HCT116 (cell line): ENCODE results near the gene COBL. TPM values are rescaled to one million over a fixed set of nuclear protein-coding genes. Genes with fewer than 3 reads are reported as not detected.

Experiments
- ATAC-seq: fragments of 200-7000 bp; cut with Tn5 transposase; 2 replicates; pipeline ENCODE4 v1.9.1; 2020; ENCODE audit warnings: mild to moderate bottlenecking, moderate library complexity
- BruUV-seq: library from RNA; stranded (reverse); fragments of 400-500 nt; replicated peaks from 2 replicates; lab custom pipeline; 2021; lab: Mats Ljungman, UMichigan
- CTCF ChIA-PET: fragments of 300-600 bp; sonication (Branson Sonifier 250); formaldehyde crosslinking; loops from one replicate; lab custom pipeline; 2021; ENCODE audit warnings: antibody characterized with exemption; lab: Charles Lee
- POLR2A ChIA-PET: fragments of 300-600, 350-600 bp; sonication (Branson Sonifier 250); formaldehyde crosslinking; loops from one replicate; lab custom pipeline; 2021; ENCODE audit warnings: antibody characterized with exemption; lab: Charles Lee
- RAD21 ChIA-PET, 2 experiments: fragments of 300-600 bp; sonication (Branson Sonifier 250); formaldehyde crosslinking; loops; one replicate each; lab custom pipeline; 2023; ENCODE audit warnings: low total read pairs in 2 of 2; ENCODE audit not compliant: uncharacterized antibody in 2 of 2, unreplicated experiment in 2 of 2, low non-redundant PET in 1 of 2; lab: Charles Lee
- DNase-seq: peaks from one replicate; pipeline ENCODE4 v3.0.0-alpha.2; 2010; ENCODE audit warnings: low read depth, low spot score
- H2AFZ ChIP-seq: fragments of 200-600 bp; shearing (Covaris generic), sonication (generic); 2 replicates; pipeline ENCODE4 v1.6.1; 2017; ENCODE audit warnings: low read depth, mixed run types, mixed read lengths, antibody characterized with exemption, low read length; ENCODE audit not compliant: poor library complexity, severe bottlenecking
- H3K27ac ChIP-seq: 2 replicates; pipeline ENCODE4 v1.5.1; 2012; ENCODE audit warnings: low read depth, low read length
- H3K27me3 ChIP-seq: fragments of 200-600 bp; sonication (generic); 2 replicates; pipeline ENCODE4 v1.6.1; 2016; ENCODE audit warnings: mixed run types, low read length, mixed read lengths; ENCODE audit not compliant: insufficient read depth
- H3K36me3 ChIP-seq, 2 experiments: fragments of 200-500 bp in 1 of 2; fragments of 200-600 bp in 1 of 2; sonication (Bioruptor generic) in 1 of 2; sonication (generic) in 1 of 2; 2 replicates each; pipeline versions ENCODE4 v1.5.1 to v1.6.1; 2014 to 2016; ENCODE audit warnings: low read length in 2 of 2, inconsistent platforms in 1 of 2, mixed read lengths in 1 of 2, mixed run types in 1 of 2; ENCODE audit not compliant: insufficient read depth in 2 of 2, control insufficient read depth in 1 of 2
- H3K4me1 ChIP-seq, 2 experiments: fragments of 200-600 bp in 1 of 2; sonication (generic) in 1 of 2; 2 replicates each; pipeline versions ENCODE4 v1.5.1 to v1.6.1; 2012 to 2017; ENCODE audit warnings: low read length in 2 of 2, inconsistent platforms in 1 of 2, mild to moderate bottlenecking in 1 of 2, mixed read lengths in 1 of 2, mixed run types in 1 of 2, moderate library complexity in 1 of 2; ENCODE audit not compliant: insufficient read depth in 2 of 2, control insufficient read depth in 1 of 2
- H3K4me2 ChIP-seq: fragments of 200-600 bp; sonication (generic); 2 replicates; pipeline ENCODE4 v1.6.1; 2017; ENCODE audit warnings: mixed run types, low read length, mixed read lengths
- H3K4me3 ChIP-seq, 2 experiments: fragments of 200-600 bp in 1 of 2; sonication (generic) in 1 of 2; replicated peaks in 1 of 2; 2 replicates each; pipeline ENCODE4 v1.5.1; 2011 to 2016; ENCODE audit warnings: low read length in 2 of 2, control low read depth in 1 of 2, low read depth in 1 of 2, mild to moderate bottlenecking in 1 of 2, mixed read lengths in 1 of 2, mixed run types in 1 of 2
- H3K79me2 ChIP-seq: fragments of 200-600 bp; sonication (generic); 2 replicates; pipeline ENCODE4 v1.6.1; 2017; ENCODE audit warnings: mild to moderate bottlenecking, mixed run types, low read length, moderate library complexity, mixed read lengths; ENCODE audit not compliant: insufficient read depth
- H3K9ac ChIP-seq: fragments of 200-600 bp; sonication (generic); 2 replicates; pipeline ENCODE4 v1.6.1; 2016; ENCODE audit warnings: low read length, mixed read lengths
- H3K9me2 ChIP-seq: fragments of 200-600 bp; sonication (generic), shearing (Covaris generic); 2 replicates; pipeline ENCODE4 v1.6.1; 2017; ENCODE audit warnings: mixed run types, mild to moderate bottlenecking, moderate library complexity; ENCODE audit not compliant: insufficient read depth
- H3K9me3 ChIP-seq, 2 experiments: fragments of 200-500 bp in 1 of 2; fragments of 200-600 bp in 1 of 2; sonication (Bioruptor generic) in 1 of 2; sonication (generic) in 1 of 2; 2 replicates each; pipeline ENCODE4 v1.6.1; 2014 to 2017; ENCODE audit warnings: low read length in 2 of 2, mixed read lengths in 2 of 2, inconsistent platforms in 1 of 2, low read depth in 1 of 2, mild to moderate bottlenecking in 1 of 2, mixed run types in 1 of 2, moderate library complexity in 1 of 2; ENCODE audit not compliant: control insufficient read depth in 1 of 2, insufficient read depth in 1 of 2
- H4K20me1 ChIP-seq: fragments of 200-600 bp; sonication (generic), shearing (Covaris generic); 2 replicates; pipeline ENCODE4 v1.6.1; 2017; ENCODE audit warnings: mixed run types, mild to moderate bottlenecking, moderate library complexity; ENCODE audit not compliant: insufficient read depth
- CBX3 ChIP-seq: IDR thresholded peaks from 2 replicates; pipeline ENCODE4 v1.6.1; 2012; ENCODE audit warnings: low read depth
- CEBPB ChIP-seq: IDR thresholded peaks from 2 replicates; pipeline ENCODE4 v1.6.1; 2012; ENCODE audit warnings: low read depth
- CTCF ChIP-seq, 3 experiments: fragments of 200-600 bp in 1 of 3; sonication (generic) in 1 of 3; IDR thresholded peaks in 2 of 3; conservative IDR thresholded peaks in 1 of 3; 2 replicates each; pipeline ENCODE4 v1.5.1; 2012 to 2017; ENCODE audit warnings: low read depth in 2 of 3, low read length in 2 of 3, antibody characterized with exemption in 1 of 3, borderline replicate concordance in 1 of 3, control low read depth in 1 of 3, mild to moderate bottlenecking in 1 of 3, mixed read lengths in 1 of 3, mixed run types in 1 of 3, moderate library complexity in 1 of 3; ENCODE audit not compliant: insufficient read depth in 1 of 3
- EGR1 ChIP-seq: IDR thresholded peaks from 2 replicates; pipeline ENCODE4 v1.6.1; 2012; ENCODE audit warnings: low read depth
- ELF1 ChIP-seq: IDR thresholded peaks from 2 replicates; pipeline ENCODE4 v1.6.1; 2012; ENCODE audit warnings: low read depth, borderline replicate concordance
- EZH2 ChIP-seq: fragments of 200-600 bp; sonication (generic); IDR thresholded peaks from 2 replicates; pipeline ENCODE4 v1.6.1; 2017; ENCODE audit warnings: antibody characterized with exemption, mixed run types
- FOSL1 ChIP-seq: IDR thresholded peaks from 2 replicates; pipeline ENCODE4 v1.6.1; 2012; ENCODE audit warnings: low read depth
- JUND ChIP-seq: IDR thresholded peaks from 2 replicates; pipeline ENCODE4 v1.6.1; 2012
- POLR2A ChIP-seq: IDR thresholded peaks from 2 replicates; pipeline ENCODE4 v1.7.0; 2011; ENCODE audit warnings: borderline replicate concordance; ENCODE audit not compliant: insufficient read depth, insufficient read length; ENCODE audit errors: extremely low read depth
- RAD21 ChIP-seq: IDR thresholded peaks from 2 replicates; pipeline ENCODE4 v1.6.1; 2012; ENCODE audit warnings: low read depth, mild to moderate bottlenecking
- REST ChIP-seq: IDR thresholded peaks from 2 replicates; pipeline ENCODE4 v1.6.1; 2012; ENCODE audit warnings: low read depth
- SIN3A ChIP-seq: IDR thresholded peaks from 2 replicates; pipeline ENCODE4 v1.6.1; 2012; ENCODE audit warnings: low read depth
- SP1 ChIP-seq: IDR thresholded peaks from 2 replicates; pipeline ENCODE4 v1.6.1; 2012; ENCODE audit warnings: low read depth
- TCF7L2 ChIP-seq: IDR thresholded peaks from 2 replicates; pipeline ENCODE4 v1.7.0; 2011; ENCODE audit warnings: borderline replicate concordance, inconsistent platforms; ENCODE audit not compliant: insufficient read depth, insufficient read length; ENCODE audit errors: extremely low read depth
- YY1 ChIP-seq: IDR thresholded peaks from 2 replicates; pipeline ENCODE4 v1.6.1; 2011; ENCODE audit warnings: low read length, low read depth, moderate library complexity, mild to moderate bottlenecking; ENCODE audit not compliant: insufficient replicate concordance; ENCODE audit errors: extremely low read depth
- ZBTB33 ChIP-seq: IDR thresholded peaks from 2 replicates; pipeline ENCODE4 v1.6.1; 2011; ENCODE audit warnings: mild to moderate bottlenecking, low read length, moderate library complexity; ENCODE audit not compliant: insufficient replicate concordance; ENCODE audit errors: extremely low read depth
- ZFX ChIP-seq: fragments of 450-650 bp; IDR thresholded peaks from 2 replicates; pipeline ENCODE4 v1.6.1; 2017
- ZNF274 ChIP-seq: fragments of 200-500 bp; sonication (Bioruptor generic); IDR thresholded peaks from 2 replicates; pipeline ENCODE4 v1.6.1; 2014; ENCODE audit warnings: mild to moderate bottlenecking, low read depth, low read length, inconsistent platforms
- intact Hi-C: fragments of 100-400 bp; cut with micrococcal nuclease; formaldehyde crosslinking; loops from 2 replicates; pipeline ENCODE4 v1.10.0; 2022
- total RNA-seq: library from RNA; stranded (reverse); gene quantifications from one replicate; pipeline ENCODE4 v1.2.1, GENCODE V29; 2021; ENCODE audit not compliant: unreplicated experiment
- TF ChIP-seq, protein P1 (sequence below): IDR thresholded peaks from 2 replicates; pipeline ENCODE4 v1.6.1; 2012
- TF ChIP-seq, protein P2 (sequence below): IDR thresholded peaks from 2 replicates; pipeline ENCODE4 v1.6.1; 2012

Gene COBL
- total RNA-seq, 1 experiment from 2014 or later: 19.3 TPM

GRCh38 chr7:51029131-51029530 lies 287.5 kb downstream of the COBL start:
- Histone ChIP-seq H3K9ac (no peak overlapping the region), H3K36me3 (no peaks in the 10 kb centered on the region), H3K27me3 (no peaks in the 10 kb centered on the region), H3K9me3 (no peaks in the 10 kb centered on the region), H3K4me2 (no peak overlapping the region), H2AFZ (no peak overlapping the region), H4K20me1 (no peaks in the 10 kb centered on the region), H3K79me2 (no peaks in the 10 kb centered on the region), H3K4me3 (no peak overlapping the region), H3K27ac (no peak overlapping the region), H3K9me2 (no peaks in the 10 kb centered on the region), H3K4me1 (no peaks in the 10 kb centered on the region)
- no peak for ATAC-seq
- DNase-seq: no peak
- ChIA-PET POLR2A (no interaction called here), RAD21 (no interaction called here), CTCF (no interaction called here)
- no TSS peak for BruUV-seq
- intact Hi-C loops: no loop called here
- TF ChIP-seq POLR2A (no peak), ZFX (no peak), REST (no peak), CEBPB (no peak), FOSL1 (no peak), EZH2 (no peak), EGR1 (no peak), CBX3 (no peak), RAD21 (no peak), SP1 (no peak), ZNF274 (no peak), CTCF (IDR thresholded peaks at IDR 0.05 in 2 of 3, conservative IDR thresholded peaks at IDR 0.05 in 1 of 3; ENCODE audit: borderline replicate concordance in 1 of 3, insufficient read depth in 1 of 3, low read depth in 2 of 3, low read length in 2 of 3) (no peak), JUND (no peak), ZBTB33 (no peak), ELF1 (no peak), YY1 (no peak), TCF7L2 (no peak), SIN3A (no peak)
- TF ChIP-seq, protein P1, sequence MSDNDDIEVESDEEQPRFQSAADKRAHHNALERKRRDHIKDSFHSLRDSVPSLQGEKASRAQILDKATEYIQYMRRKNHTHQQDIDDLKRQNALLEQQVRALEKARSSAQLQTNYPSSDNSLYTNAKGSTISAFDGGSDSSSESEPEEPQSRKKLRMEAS: no peak
- TF ChIP-seq, protein P2, sequence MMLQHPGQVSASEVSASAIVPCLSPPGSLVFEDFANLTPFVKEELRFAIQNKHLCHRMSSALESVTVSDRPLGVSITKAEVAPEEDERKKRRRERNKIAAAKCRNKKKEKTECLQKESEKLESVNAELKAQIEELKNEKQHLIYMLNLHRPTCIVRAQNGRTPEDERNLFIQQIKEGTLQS: no peak
